ENCODE measurements around the gene NEMP1.

Gene NEMP1

DNA sequence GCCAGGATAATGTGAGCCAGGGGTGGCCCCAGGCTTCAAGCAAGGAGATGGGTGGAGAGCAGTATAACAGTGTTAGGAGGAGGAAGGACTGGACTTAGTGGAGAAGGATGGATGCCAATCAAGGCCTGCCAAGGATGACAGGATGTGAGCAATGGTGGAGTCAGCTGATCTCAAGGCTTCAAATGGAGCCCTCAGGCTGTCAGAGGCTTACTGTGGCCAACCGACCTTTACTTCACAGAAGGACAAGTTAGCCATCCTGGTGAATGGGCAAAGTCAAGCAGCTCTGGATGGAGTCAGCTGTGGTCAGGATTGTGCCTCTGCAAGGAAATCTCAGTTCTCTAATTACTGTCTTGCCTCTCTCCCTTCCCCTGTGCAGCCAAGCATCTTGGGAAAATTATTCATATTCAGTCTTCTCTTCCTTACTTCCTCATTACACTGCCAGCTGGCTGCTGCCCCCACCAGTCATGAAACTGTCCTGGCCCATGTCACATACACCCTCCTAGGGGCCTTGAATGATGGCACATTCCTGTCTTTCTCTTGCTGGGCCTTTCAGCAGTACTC lies 40.2 kb upstream of the NEMP1 start:
- Histone ChIP-seq H3K27ac (ENCODE audit: low read depth, low read length) (no peak overlapping the region), H3K9me3 (ENCODE audit: control insufficient read depth, insufficient read depth, low read length) (no peaks in the 10 kb centered on the region), H3K36me3 (ENCODE audit: control insufficient read depth, insufficient read depth, low read length) (no peaks in the 10 kb centered on the region), H3K4me3 (ENCODE audit: low read depth, low read length) (no peak overlapping the region), H3K27me3 (ENCODE audit: control insufficient read depth, insufficient read depth, low read length) (no peaks in the 10 kb centered on the region; the same call in 1 of the 2 replicates), H3K4me1 (ENCODE audit: control insufficient read depth, insufficient read depth, low read length) (no peaks in the 10 kb centered on the region), H3K9ac (ENCODE audit: low read depth, low read length) (no peak overlapping the region)

DNA sequence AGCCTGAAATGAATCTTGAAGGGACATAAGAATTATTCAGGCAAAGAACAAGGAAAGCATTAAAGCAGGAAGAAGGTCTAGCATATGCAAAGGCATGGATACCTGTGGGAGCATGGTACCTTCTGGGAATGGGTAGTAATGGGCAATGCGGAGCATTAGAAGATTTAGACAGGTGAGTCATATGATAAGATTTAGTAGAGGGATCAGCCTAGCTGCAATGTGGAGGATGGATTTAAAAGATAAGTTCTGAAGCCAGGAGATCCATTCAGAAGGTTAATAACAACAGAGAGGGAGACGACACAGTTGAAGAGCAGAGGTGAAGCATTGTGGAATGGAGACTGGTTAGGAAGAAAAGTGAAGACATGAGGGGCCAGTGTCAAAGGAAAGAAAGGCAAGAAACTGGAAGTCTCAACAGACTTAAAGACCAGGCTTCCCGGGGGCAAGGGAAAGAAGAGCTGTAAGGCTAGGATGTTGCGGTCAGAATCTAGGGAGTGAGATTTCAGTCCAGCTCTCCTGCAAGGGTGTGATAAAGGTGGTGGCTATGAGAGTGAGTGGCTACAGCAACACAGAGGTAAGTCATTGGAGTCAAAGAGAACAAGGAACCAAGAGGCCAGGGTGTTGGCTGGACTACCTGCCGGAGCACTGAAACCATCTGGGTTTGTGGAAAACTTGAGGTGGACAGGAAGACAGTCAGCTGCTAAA lies 38.1 kb upstream of the NEMP1 start:
- no peak overlapping the region for H3K4me3 ChIP-seq (ENCODE audit: low read depth, low read length)
- H3K4me1 ChIP-seq (ENCODE audit: control insufficient read depth, insufficient read depth, low read length) = peaks cover 4% of the 10 kb centered on the region
- no peaks in the 10 kb centered on the region for H3K36me3 ChIP-seq (ENCODE audit: control insufficient read depth, insufficient read depth, low read length)
- H3K27me3 ChIP-seq (ENCODE audit: control insufficient read depth, insufficient read depth, low read length) = no peaks in the 10 kb centered on the region; the same call in 1 of the 2 replicates
- no peaks in the 10 kb centered on the region for H3K9me3 ChIP-seq (ENCODE audit: control insufficient read depth, insufficient read depth, low read length)
- H3K27ac ChIP-seq (ENCODE audit: low read depth, low read length) = no peak overlapping the region
- H3K9ac ChIP-seq (ENCODE audit: low read depth, low read length) = no peak overlapping the region

DNA sequence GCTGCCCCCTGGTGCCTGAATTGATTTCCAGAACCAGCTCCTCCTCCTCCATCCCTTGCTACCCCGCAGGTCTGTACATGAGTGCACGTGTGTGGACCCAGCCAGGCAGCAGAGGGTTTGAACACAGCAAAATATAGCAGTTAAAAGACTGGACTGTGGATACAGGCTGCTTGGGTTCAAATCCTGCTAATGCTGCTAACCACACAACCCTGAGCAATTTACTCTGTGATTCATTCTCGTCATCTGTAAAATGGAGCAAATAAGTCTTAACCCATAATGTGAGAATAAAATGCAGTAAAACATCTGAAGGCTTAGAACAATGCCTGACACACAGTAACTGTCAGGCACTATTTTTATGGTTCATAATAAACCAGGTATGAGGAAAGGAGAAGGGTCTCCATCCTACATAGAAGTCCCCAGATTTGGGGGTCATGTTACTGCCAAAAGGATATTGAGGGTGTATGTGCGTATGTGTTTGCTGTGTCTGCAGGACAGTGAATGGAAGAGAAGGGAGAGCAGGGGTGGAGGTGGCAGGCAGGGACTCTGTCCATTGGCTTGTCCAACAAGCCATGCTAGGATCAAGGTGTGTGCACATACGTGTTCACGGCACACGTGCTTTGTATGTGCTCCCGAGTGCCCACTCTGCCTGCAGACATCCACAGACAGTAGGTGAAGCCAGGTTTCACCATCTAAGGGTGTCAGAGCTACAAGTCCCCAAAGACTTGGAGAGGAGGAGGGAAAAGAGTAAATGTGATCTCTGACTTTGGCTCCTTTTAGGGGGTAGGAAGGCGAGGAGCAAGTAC lies 34.1 kb upstream of the NEMP1 start:
- H3K9ac ChIP-seq (ENCODE audit: low read depth, low read length) = no peak overlapping the region

DNA sequence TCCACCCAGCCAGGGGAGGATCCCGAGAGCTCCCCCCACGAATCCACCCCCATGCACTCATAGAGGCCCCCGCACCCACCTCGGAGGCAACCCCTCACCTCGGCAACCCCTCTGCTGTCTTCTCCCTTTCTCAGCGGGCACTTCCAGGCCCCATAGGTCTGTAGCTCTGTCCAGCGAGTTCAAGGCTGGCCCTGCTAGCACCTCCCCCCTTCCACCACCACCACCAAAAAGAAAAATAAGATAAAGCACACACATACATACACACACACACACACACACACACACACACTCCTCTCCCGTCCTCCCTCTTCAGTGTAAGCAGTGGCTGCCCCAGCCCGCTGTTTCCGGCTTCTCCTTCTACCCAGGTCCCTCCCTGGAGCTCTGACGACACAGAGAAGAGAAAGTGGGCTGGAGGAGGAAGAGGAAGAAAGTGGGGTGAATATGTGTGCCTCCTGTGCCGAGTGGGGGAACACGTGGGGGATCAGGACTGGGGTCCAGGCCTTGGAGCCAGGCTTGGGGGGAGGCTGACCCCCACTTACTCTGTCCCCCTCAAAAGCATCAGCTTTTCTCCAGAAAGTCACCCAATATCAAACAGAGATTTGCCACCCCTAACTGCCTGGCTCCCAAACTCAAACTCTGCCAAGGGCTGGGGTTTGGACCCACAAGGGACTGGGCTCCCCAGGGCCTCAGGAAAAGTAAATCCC lies 32.6 kb upstream of the NEMP1 start, which contains the start of gene STAT6:
STAT6 (minus strand) TSS at position 332 of the 704 bp plus-strand sequence. CDS start 3,084 bp downstream, outside the sequence.
- Histone ChIP-seq H3K4me1 (ENCODE audit: control insufficient read depth, insufficient read depth, low read length) (peaks cover 26% of the 10 kb centered on the region), H3K27me3 (ENCODE audit: control insufficient read depth, insufficient read depth, low read length) (no peaks in the 10 kb centered on the region; the same call in 1 of the 2 replicates), H3K9ac (ENCODE audit: low read depth, low read length) (peak within 1 kb of the TSS; percentile 62), H3K9me3 (ENCODE audit: control insufficient read depth, insufficient read depth, low read length) (no peaks in the 10 kb centered on the region), H3K4me3 (ENCODE audit: low read depth, low read length) (peak within 1 kb of the TSS; percentile 55), H3K36me3 (ENCODE audit: control insufficient read depth, insufficient read depth, low read length) (peaks cover 8% of the 10 kb centered on the region; the same call in 1 of the 2 replicates), H3K27ac (ENCODE audit: low read depth, low read length) (peak within 1 kb of the TSS; percentile 96)

More for the DNA sequence above, 34.1 kb upstream of the NEMP1 start:
- no peaks in the 10 kb centered on the region for H3K36me3 ChIP-seq (ENCODE audit: control insufficient read depth, insufficient read depth, low read length)
- H3K27ac ChIP-seq (ENCODE audit: low read depth, low read length) = no peak overlapping the region
- H3K4me3 ChIP-seq (ENCODE audit: low read depth, low read length) = peak overlapping the region; percentile 55; the same call in 1 of the 2 replicates
- H3K4me1 ChIP-seq (ENCODE audit: control insufficient read depth, insufficient read depth, low read length) = peaks cover 26% of the 10 kb centered on the region
- no peaks in the 10 kb centered on the region for H3K9me3 ChIP-seq (ENCODE audit: control insufficient read depth, insufficient read depth, low read length)
- H3K27me3 ChIP-seq (ENCODE audit: control insufficient read depth, insufficient read depth, low read length) = no peaks in the 10 kb centered on the region; the same call in 1 of the 2 replicates

DNA sequence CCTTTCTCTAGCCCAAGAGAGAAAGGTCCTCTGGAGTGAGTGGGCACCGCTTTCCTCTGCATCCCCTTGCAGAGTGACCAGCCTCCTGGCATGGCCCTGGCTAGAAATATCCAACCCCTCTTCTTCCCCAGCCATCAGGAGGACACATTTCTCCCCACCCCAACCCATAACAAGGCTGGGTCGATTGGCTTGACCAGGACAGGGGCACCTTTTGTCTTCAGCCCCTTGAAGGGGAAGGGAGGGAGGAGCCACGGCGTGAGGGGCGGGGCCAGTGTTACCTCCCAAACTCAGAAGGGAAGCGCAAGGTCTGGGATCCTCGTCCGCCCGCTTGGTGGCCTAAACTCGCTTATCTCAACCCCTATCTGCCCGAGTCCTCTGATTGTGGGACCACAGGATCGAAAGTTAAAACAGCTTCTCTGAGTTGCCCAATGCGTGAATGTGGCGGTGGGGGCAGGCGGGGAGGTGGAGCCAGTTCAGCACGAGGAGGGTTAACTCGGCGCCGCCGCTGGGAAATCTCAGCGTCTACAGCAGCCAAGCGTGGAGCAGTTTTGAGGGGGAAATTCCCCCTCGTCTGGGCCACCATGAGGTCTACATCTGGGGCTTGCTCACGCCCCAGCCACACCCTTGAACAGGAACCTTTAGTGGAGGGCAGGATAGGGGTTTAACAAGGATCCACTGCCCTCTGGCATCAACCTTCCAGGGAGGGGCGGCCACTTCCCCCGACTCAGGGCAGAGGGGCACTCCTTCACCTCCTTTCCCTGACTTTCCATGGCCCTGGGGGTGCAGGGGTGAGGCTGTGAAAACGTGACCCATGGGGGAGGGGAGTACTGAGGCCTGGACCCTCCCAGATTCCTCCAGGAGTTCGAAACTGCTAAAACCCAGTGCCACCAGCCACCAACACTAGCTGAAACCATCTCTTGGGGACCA lies 31.8 kb upstream of the NEMP1 start:
- Histone ChIP-seq H3K27ac (ENCODE audit: low read depth, low read length) (peak overlapping the region; percentile 96), H3K9ac (ENCODE audit: low read depth, low read length) (peak overlapping the region; percentile 62; the same call in 1 of the 2 replicates), H3K9me3 (ENCODE audit: control insufficient read depth, insufficient read depth, low read length) (no peaks in the 10 kb centered on the region), H3K36me3 (ENCODE audit: control insufficient read depth, insufficient read depth, low read length) (peaks cover 13% of the 10 kb centered on the region; the same call in 1 of the 2 replicates), H3K4me1 (ENCODE audit: control insufficient read depth, insufficient read depth, low read length) (peaks cover 26% of the 10 kb centered on the region), H3K4me3 (ENCODE audit: low read depth, low read length) (peak overlapping the region; percentile 55), H3K27me3 (ENCODE audit: control insufficient read depth, insufficient read depth, low read length) (no peaks in the 10 kb centered on the region)

DNA sequence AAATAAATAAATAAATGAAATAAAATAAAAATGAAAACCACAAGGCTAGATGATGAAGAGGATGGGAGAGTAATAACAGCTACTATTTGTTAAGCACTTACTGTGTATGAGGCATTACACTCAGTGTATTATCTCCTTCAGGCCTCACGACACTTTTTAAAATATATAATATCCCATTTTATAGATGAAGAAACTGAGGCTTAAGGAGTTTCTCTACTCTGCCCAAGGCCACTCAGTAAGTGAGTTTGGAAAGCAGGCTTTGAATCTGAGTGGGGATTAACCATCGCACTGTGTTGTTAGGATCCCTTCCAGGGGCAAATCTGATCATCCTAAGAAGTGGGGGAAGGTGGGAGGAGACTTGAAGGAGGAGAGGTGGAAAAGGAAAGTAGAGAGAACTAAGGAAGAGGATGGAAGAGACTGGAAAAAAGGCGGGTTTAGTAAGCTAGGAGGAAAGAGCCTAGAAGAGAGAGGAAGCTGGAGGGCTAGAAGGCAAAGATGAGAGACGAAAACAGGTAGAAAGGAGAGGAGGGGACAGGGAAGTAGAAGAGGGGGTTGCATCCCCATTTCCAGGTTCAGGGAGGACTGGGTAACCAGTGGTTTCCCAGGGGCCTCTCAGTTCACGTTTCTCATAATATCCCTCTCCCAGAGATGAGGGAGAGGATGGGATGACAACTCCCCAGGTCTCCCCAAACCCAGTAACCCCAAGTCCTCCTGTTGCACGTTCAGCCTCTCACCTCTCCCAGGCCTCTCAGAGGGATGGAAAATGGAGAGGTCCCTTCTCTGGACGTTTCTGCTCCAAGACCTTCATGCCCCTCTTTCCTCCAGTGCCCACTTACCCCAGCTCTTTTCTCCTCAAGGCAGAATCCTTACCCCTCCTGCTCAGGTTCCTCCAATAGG lies 30.9 kb upstream of the NEMP1 start:
- H3K36me3 ChIP-seq (ENCODE audit: control insufficient read depth, insufficient read depth, low read length) = peaks cover 18% of the 10 kb centered on the region; the same call in 1 of the 2 replicates
- H3K9me3 ChIP-seq (ENCODE audit: control insufficient read depth, insufficient read depth, low read length) = no peaks in the 10 kb centered on the region
- H3K4me3 ChIP-seq (ENCODE audit: low read depth, low read length) = peak overlapping the region; percentile 55; the same call in 1 of the 2 replicates
- no peaks in the 10 kb centered on the region for H3K27me3 ChIP-seq (ENCODE audit: control insufficient read depth, insufficient read depth, low read length)
- no peak overlapping the region for H3K9ac ChIP-seq (ENCODE audit: low read depth, low read length)
- H3K27ac ChIP-seq (ENCODE audit: low read depth, low read length) = peak overlapping the region; percentile 96
- peaks cover 26% of the 10 kb centered on the region for H3K4me1 ChIP-seq (ENCODE audit: control insufficient read depth, insufficient read depth, low read length)

DNA sequence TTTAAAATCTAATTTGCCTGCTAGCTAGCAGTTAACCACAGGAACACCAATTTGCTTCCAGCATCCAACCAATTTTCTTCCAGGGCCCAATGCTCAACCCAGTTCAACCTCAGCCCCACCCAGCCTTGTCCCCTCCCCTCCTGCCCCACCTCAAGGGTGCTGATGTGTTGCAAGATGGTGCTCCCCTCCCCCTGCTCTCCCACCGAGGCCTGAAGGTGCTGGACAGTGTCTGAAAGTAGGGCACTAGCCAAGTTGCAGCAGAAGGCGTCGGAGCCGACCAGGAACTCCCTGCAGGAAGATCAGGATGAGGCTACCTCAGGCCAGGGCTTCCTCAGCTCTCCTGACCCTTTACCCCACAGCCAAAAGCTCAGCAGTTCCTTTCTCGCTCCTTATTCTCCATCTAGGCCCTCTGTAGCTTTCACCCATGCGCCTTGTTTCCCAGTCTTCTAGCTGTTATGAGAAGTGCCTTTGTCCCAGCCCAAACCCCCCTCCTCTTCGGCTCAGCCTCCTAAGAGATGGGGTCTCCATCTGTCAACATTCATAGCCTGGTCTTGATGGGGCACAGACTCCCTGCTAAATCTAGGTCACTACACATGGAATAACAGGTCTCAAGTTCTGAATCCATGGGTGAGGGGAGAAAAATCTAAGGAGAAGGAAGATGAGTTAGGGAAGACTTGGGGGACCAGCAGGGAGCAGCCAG lies 29.0 kb upstream of the NEMP1 start:
- H3K9ac ChIP-seq (ENCODE audit: low read depth, low read length) = no peak overlapping the region
- no peak overlapping the region for H3K4me3 ChIP-seq (ENCODE audit: low read depth, low read length)
- peaks cover 24% of the 10 kb centered on the region for H3K36me3 ChIP-seq (ENCODE audit: control insufficient read depth, insufficient read depth, low read length)
- H3K27me3 ChIP-seq (ENCODE audit: control insufficient read depth, insufficient read depth, low read length) = no peaks in the 10 kb centered on the region
- H3K4me1 ChIP-seq (ENCODE audit: control insufficient read depth, insufficient read depth, low read length) = peaks cover 26% of the 10 kb centered on the region
- no peaks in the 10 kb centered on the region for H3K9me3 ChIP-seq (ENCODE audit: control insufficient read depth, insufficient read depth, low read length)
- H3K27ac ChIP-seq (ENCODE audit: low read depth, low read length) = no peak overlapping the region

DNA sequence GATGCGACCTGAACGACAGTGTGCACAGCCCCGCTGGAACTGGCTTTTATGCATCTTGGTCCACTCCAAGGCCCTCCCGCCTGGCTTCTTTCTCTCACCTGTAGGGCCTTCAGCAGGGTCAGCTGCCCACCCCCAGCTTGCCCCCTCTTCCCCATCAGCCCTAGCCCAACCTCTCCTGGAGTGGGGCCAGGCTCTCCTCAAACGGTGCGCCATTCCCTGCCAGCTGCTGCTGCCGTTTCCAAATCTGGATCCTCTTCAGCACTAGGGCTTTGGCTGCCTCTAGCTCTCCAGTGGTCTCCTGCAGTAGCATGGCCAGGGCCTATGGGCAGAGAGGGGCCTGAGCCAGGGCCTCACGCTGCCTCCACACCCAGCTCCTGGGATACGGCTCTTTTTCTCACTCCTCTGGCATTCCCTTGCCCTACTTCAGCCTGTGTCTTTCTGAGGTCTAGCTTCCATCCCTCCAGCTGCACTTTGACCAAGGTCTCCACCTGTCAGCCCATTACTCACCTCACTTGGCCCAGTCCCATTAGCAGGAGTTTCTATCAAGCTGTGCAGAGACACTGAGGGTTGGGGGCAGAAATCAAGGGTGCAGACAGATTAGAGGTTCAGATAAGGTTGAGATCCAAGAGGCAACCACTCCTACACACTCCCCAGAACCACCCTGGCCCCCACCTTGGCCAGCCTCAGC lies 27.6 kb upstream of the NEMP1 start:
- Histone ChIP-seq H3K27me3 (ENCODE audit: control insufficient read depth, insufficient read depth, low read length) (no peaks in the 10 kb centered on the region), H3K9ac (ENCODE audit: low read depth, low read length) (no peak overlapping the region), H3K36me3 (ENCODE audit: control insufficient read depth, insufficient read depth, low read length) (peaks cover 24% of the 10 kb centered on the region), H3K27ac (ENCODE audit: low read depth, low read length) (no peak overlapping the region), H3K4me1 (ENCODE audit: control insufficient read depth, insufficient read depth, low read length) (peaks cover 17% of the 10 kb centered on the region), H3K9me3 (ENCODE audit: control insufficient read depth, insufficient read depth, low read length) (no peaks in the 10 kb centered on the region), H3K4me3 (ENCODE audit: low read depth, low read length) (no peak overlapping the region)
